ENCODE data around the gene KRT73. TPM values are rescaled to one million over a fixed set of nuclear protein-coding genes. Genes with fewer than 3 reads are reported as not detected.

KRT73 gene
- total RNA-seq, 2 donors from 2014 or later: 0.36 to 1.3 TPM

DNA sequence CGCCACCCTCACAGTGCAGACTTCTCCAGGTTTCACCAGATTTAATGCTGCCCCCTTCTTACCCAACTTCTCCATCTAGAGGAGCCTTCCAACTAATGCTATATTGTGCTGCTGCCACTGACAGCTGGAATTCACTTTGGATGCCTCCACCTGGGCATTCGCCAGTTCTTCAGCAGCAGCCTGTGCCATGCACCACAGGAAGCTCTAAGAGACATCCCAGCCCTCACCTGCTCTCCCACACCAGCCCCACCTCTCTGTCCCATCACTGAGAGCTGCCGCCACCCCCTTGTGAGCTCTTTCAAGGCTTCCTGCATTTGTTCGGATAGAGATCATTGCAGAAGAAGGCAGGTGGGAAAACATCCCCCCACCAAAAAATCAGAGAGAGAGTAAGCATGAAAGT lies 38.3 kb upstream of the KRT73 start:
- Mint-ChIP-seq H3K4me1 (ENCODE audit: low read depth) (no peaks in the 10 kb centered on the region), H3K27ac (no peak overlapping the region)

DNA sequence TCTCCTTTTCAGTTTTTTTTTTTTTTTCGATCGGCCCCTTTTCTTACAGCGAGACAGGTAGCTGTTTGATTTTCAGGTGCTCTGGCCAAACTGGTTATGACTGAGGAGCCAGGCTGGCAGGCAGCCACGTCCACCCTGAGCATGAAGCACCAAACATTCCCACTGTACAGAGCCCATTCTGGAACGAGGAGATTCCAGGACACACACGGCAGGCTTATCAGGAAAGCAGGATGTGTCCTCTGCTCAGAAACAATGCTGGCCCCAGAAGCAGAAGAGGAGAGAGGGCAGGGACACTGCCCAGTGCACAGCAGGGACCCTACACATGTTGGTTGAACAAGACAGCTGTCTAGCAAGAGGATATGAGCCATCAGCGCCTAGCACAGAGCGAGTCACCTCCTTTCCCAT lies 37.4 kb upstream of the KRT73 start:
- Mint-ChIP-seq H3K27ac (no peak overlapping the region), H3K4me3 (no peak overlapping the region), H3K27me3 (ENCODE audit: low read depth) (no peaks in the 10 kb centered on the region)

More for the DNA sequence above, 38.3 kb upstream of the KRT73 start:
- H3K9me3 Mint-ChIP-seq: no peaks in the 10 kb centered on the region
- H3K4me3 Mint-ChIP-seq: no peak overlapping the region
- H3K27me3 Mint-ChIP-seq (ENCODE audit: low read depth): no peaks in the 10 kb centered on the region
- DNase-seq (no peak), ATAC-seq (replicated peaks in 1 of 2) (no peak)
- no peaks in the 10 kb centered on the region for H3K36me3 Mint-ChIP-seq (ENCODE audit: insufficient read depth in 2 of 2)

DNA sequence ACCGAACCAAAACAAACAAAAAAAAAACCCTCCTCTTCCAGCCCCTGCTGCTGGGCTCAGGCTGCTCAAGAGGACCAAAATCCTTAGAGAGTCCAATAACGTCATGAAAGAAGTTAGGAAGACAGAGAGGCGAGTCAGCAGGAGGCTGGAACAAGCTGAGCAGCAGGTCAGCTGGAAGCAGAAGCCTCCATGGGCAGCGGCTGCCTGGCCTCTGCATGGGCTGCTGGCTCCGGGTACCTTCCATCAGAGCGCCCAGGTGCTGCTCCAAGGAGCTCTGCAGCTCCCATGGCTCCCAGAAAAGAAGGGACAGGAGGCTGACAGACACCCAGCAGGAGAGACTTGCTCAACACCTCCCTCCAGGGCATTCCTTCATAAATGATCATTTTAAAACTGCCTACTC lies 36.9 kb upstream of the KRT73 start:
- Mint-ChIP-seq H3K4me3 (no peak overlapping the region), H3K27me3 (ENCODE audit: low read depth) (no peaks in the 10 kb centered on the region), H3K36me3 (ENCODE audit: insufficient read depth in 2 of 2) (no peaks in the 10 kb centered on the region), H3K4me1 (ENCODE audit: low read depth) (no peaks in the 10 kb centered on the region), H3K9me3 (no peaks in the 10 kb centered on the region), H3K27ac (no peak overlapping the region)
- no peak for ATAC-seq (replicated peaks in 1 of 2)
- DNase-seq: no peak

More for the DNA sequence above, 37.4 kb upstream of the KRT73 start:
- DNase-seq (no peak), ATAC-seq (replicated peaks in 1 of 2) (no peak)
- Mint-ChIP-seq H3K4me1 (ENCODE audit: low read depth) (no peaks in the 10 kb centered on the region), H3K36me3 (ENCODE audit: insufficient read depth in 2 of 2) (no peaks in the 10 kb centered on the region), H3K9me3 (no peaks in the 10 kb centered on the region)

DNA sequence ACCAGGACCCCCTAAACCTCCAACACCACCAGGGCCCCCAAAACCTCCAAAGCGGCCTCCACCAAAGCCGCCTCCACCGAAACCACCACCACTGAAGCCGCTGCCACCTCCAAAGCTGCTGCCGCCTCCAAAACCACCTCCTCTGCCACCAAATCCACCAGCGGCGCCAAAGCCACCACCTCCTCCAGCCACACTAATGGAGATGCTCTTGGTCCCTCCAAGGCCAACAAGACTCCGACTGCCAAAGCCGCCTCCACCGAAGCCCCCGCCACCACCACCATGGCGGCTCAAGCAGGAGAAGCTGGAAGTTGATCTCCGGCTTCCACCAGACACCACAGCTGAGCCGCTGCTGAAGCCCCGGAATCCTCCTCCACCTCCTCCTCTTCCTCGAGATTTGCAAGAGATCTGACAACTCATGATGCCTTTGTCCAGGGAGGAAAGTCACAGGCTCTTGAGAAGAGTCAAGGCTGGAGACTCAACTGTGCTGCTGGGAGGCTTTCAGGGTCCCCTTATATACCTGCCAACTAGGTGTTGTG lies 33.4 kb upstream of the KRT73 start, which contains the start of gene KRT2:
TSS of gene KRT2 (minus strand) at position 486 of the 536 bp plus-strand sequence. CDS start at position 417, 69 bp downstream.
- no peak for ATAC-seq (replicated peaks in 1 of 2)
- Mint-ChIP-seq H3K27me3 (ENCODE audit: low read depth) (no peaks in the 10 kb centered on the region), H3K4me1 (ENCODE audit: low read depth) (peaks cover 6% of the 10 kb centered on the region), H3K27ac (no peak within 1 kb of the TSS), H3K9me3 (no peaks in the 10 kb centered on the region), H3K36me3 (ENCODE audit: insufficient read depth in 2 of 2) (no peaks in the 10 kb centered on the region), H3K4me3 (no peak within 1 kb of the TSS)
- no peak for DNase-seq

DNA sequence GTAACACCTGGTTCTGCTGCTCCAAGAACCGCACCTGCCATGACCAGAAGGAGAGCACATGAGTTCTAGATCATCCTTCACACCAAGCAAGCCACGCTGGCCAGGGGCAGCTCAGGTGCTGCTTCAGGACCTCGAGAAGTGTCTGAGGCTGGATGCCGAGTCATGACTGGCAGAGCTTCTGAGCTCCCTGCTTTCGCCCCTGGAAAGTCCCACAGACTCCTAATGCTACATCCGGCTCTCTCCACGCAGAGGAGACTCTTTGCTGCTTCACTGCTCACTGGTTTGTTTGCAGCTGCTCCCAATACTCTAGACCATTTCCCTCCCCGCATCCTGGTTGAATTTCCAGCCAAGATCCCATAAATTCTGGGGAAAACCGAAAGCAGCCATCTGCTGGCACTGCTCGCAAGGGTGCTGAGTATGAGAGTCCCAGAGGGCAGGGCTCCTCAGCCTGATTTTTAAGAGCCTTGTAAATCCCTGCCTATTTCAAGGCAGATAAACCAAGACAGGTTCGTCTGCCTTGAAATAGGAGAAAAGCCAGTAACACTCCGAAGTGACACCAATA lies 32.2 kb upstream of the KRT73 start:
- Mint-ChIP-seq H3K27ac (no peak overlapping the region), H3K9me3 (no peaks in the 10 kb centered on the region), H3K4me1 (ENCODE audit: low read depth) (peaks cover 18% of the 10 kb centered on the region), H3K4me3 (no peak overlapping the region), H3K36me3 (ENCODE audit: insufficient read depth in 2 of 2) (no peaks in the 10 kb centered on the region), H3K27me3 (ENCODE audit: low read depth) (no peaks in the 10 kb centered on the region)
- ATAC-seq (replicated peaks in 1 of 2) (no peak), DNase-seq (no peak)

DNA sequence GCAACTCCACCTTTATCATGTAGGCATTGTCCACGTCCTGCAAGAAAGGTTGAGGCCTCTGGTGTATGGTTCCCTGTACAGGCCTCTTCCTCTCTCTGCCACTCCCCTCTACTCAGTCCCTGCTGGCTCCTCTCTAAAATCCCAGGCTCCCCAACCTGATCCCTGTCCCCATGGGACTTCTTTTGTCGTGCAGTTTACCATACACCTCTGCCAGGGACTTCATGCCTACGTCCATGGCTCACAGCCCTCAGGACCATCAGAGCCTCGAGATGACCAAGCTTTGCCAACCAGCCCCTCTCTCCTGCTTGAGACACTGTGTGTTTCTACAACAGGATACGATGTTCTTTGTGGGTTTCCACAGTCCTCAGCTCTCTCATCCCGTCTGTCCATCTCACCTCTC lies 30.7 kb upstream of the KRT73 start:
- ATAC-seq (replicated peaks in 1 of 2): no peak
- H3K36me3 Mint-ChIP-seq (ENCODE audit: insufficient read depth in 2 of 2): no peaks in the 10 kb centered on the region
- no peak overlapping the region for H3K4me3 Mint-ChIP-seq
- H3K27me3 Mint-ChIP-seq (ENCODE audit: low read depth): no peaks in the 10 kb centered on the region
- H3K4me1 Mint-ChIP-seq (ENCODE audit: low read depth): peaks cover 31% of the 10 kb centered on the region
- H3K9me3 Mint-ChIP-seq: no peaks in the 10 kb centered on the region
- DNase-seq: no peak
- H3K27ac Mint-ChIP-seq: peak overlapping the region; percentile 26

DNA sequence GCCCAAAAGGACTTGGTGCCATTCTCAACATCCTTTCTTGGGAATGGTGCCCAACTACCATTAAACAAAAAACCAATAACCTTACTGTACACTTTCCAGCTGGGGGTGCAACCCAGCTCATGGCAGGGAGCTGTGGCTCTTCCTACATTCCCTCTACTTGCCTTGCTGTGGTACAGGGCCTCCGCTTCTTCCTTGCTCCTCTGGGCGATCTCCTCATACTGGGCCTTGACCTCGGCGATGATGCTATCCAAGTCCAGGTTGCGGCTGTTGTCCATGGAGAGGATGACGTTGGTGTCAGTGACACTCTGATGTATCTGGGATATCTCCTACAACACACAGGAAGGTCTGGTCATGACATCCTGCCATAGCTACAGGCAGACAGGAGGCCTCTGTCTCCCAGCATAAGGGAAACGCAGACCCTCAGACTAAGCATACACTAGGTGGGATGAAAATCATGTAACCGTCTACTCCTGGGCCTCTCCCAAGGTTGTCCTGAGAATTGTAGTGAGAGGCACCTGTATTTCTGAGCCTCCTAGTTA lies 29.7 kb upstream of the KRT73 start:
- no peak for DNase-seq

DNA sequence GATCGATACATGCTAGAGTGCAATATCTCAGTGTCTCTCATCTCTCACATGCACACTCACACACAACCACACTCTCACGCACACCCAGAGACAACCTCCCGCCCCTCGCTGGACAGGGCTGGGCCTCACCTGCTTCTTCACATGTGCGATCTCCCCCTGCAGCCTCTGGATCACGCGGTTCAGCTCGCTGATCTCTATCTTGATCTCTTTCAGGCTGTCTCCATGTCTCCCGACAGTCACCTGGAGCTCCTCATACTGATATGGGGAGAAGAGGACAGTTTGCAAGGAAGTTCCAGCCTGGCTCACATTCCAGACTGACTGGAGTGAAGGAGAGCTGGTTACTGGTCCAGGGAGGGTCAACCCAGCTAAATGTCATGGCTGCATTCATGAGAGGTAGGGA lies 29.2 kb upstream of the KRT73 start:
- H3K4me3 Mint-ChIP-seq: no peak overlapping the region
- no peak for ATAC-seq (replicated peaks in 1 of 2)
- no peak overlapping the region for H3K27ac Mint-ChIP-seq
- peaks cover 39% of the 10 kb centered on the region for H3K4me1 Mint-ChIP-seq (ENCODE audit: low read depth)
- H3K36me3 Mint-ChIP-seq (ENCODE audit: insufficient read depth in 2 of 2): no peaks in the 10 kb centered on the region
- no peaks in the 10 kb centered on the region for H3K27me3 Mint-ChIP-seq (ENCODE audit: low read depth)
- no peak for DNase-seq
- H3K9me3 Mint-ChIP-seq: no peaks in the 10 kb centered on the region

More for the DNA sequence above, 29.7 kb upstream of the KRT73 start:
- Mint-ChIP-seq H3K27ac (no peak overlapping the region), H3K27me3 (ENCODE audit: low read depth) (no peaks in the 10 kb centered on the region), H3K9me3 (no peaks in the 10 kb centered on the region), H3K36me3 (ENCODE audit: insufficient read depth in 2 of 2) (no peaks in the 10 kb centered on the region), H3K4me1 (ENCODE audit: low read depth) (peaks cover 36% of the 10 kb centered on the region), H3K4me3 (no peak overlapping the region)
- ATAC-seq (replicated peaks in 1 of 2): no peak

DNA sequence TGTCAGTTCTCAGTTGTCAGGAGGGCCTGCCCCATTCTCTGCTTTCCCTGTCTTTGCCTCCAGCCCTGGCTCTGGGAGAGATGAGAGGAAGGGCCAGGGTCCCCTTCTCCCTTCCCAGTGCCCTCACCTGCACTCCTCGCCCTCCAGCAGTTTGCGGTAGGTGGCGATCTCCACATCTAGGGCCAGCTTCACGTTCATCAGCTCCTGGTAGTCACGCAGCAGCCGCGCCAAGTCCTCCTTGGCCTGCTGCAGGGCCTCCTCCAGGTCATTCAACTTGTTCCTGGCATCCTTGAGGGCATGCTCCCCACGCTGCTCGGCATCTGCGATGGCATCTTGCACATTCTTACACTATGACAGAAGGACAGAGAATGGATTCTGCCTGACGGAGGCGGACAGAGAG lies 28.3 kb upstream of the KRT73 start:
- H3K9me3 Mint-ChIP-seq: no peaks in the 10 kb centered on the region
- H3K4me3 Mint-ChIP-seq: no peak overlapping the region
- H3K36me3 Mint-ChIP-seq (ENCODE audit: insufficient read depth in 2 of 2): no peaks in the 10 kb centered on the region
- DNase-seq: no peak
- H3K4me1 Mint-ChIP-seq (ENCODE audit: low read depth): peaks cover 44% of the 10 kb centered on the region
- no peak for ATAC-seq (replicated peaks in 1 of 2)
- H3K27ac Mint-ChIP-seq: no peak overlapping the region
- H3K27me3 Mint-ChIP-seq (ENCODE audit: low read depth): no peaks in the 10 kb centered on the region

DNA sequence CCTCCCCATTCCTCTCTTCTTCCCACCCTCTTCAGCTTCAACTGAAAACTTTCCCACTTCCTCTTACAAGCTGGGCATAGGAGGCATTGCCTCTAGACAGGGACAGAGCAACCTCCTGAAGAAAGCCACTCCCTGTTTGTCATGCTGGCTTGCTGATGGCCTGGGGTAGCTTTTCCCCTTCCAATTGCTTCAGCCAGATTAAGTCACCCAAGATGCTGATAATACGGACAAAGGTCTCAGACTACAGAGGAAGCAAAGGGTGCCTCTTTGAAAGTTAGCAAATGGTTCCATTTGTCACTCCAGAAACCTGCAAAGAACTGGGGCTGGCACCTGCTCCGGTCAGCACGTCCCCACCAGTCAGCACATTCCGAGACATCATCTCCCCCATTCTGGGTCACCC lies 27.6 kb upstream of the KRT73 start:
- Mint-ChIP-seq H3K9me3 (no peaks in the 10 kb centered on the region), H3K36me3 (ENCODE audit: insufficient read depth in 2 of 2) (no peaks in the 10 kb centered on the region), H3K27ac (peak overlapping the region; percentile 25), H3K4me1 (ENCODE audit: low read depth) (peaks cover 50% of the 10 kb centered on the region), H3K27me3 (ENCODE audit: low read depth) (no peaks in the 10 kb centered on the region), H3K4me3 (peak overlapping the region in 1 of 2 donors; percentile 1)
- DNase-seq (no peak), ATAC-seq (replicated peaks in 1 of 2) (no peak)

DNA sequence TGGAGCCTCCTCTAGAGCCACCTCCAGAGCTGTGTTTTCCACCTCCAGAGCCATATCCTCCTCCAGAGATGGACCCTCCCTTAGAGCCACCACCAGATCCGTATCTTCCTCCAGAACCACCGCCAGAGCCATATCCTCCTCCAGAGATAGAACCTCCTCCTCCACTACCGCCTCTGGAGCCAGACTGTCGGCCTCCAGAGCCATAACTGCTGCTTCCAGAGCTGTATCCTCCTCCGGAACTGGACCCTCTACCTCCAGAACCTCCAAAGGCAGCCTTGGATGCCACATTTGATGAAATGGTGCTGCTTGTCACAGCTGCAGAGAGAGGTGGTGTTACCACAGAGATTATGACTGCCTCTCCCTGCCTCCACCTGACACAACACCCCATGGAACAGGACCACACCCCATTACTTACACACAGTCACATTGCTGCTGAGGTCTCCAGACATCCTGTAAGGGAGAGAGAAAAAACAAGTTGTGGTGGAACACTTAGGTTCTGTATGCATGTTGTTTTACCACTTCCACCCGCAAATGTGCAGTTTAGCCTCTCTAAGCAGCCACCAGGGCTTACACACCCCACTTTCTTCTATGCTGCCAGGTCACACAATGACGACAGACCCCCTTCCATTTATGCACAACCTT lies 26.9 kb upstream of the KRT73 start:
- no peaks in the 10 kb centered on the region for H3K9me3 Mint-ChIP-seq
- peak overlapping the region; percentile 8 to 34 for H3K4me3 Mint-ChIP-seq
- peak overlapping the region; percentile 69 for H3K27ac Mint-ChIP-seq
- H3K27me3 Mint-ChIP-seq (ENCODE audit: low read depth): no peaks in the 10 kb centered on the region
- no peaks in the 10 kb centered on the region for H3K36me3 Mint-ChIP-seq (ENCODE audit: insufficient read depth in 2 of 2)
- peak; percentile 27 to 38 for DNase-seq
- peak; percentile 96 for ATAC-seq (replicated peaks in 1 of 2)
- H3K4me1 Mint-ChIP-seq (ENCODE audit: low read depth): peaks cover 51% of the 10 kb centered on the region

DNA sequence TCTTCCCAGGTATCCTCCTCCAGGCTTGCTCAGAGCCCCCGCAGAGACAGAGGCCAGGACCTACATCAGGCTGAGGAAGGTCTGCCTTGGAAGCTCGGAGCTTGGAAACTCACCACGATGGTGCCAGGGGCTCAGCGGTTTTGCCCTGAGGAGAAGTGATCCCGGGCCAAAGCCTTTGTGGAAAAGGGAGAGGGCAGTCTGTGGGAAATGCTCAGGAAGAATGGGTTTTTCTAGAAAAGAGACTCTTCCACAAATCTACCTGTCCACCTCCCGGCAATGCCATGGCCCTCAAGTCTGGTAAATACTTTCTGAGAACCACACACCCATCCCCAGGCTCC lies 25.7 kb upstream of the KRT73 start:
- DNase-seq (no peak), ATAC-seq (replicated peaks in 1 of 2) (no peak)
- peaks cover 45% of the 10 kb centered on the region for H3K4me1 Mint-ChIP-seq (ENCODE audit: low read depth)
- no peaks in the 10 kb centered on the region for H3K36me3 Mint-ChIP-seq (ENCODE audit: insufficient read depth in 2 of 2)
- no peak overlapping the region for H3K4me3 Mint-ChIP-seq
- no peaks in the 10 kb centered on the region for H3K9me3 Mint-ChIP-seq
- no peak overlapping the region for H3K27ac Mint-ChIP-seq
- no peaks in the 10 kb centered on the region for H3K27me3 Mint-ChIP-seq (ENCODE audit: low read depth)

DNA sequence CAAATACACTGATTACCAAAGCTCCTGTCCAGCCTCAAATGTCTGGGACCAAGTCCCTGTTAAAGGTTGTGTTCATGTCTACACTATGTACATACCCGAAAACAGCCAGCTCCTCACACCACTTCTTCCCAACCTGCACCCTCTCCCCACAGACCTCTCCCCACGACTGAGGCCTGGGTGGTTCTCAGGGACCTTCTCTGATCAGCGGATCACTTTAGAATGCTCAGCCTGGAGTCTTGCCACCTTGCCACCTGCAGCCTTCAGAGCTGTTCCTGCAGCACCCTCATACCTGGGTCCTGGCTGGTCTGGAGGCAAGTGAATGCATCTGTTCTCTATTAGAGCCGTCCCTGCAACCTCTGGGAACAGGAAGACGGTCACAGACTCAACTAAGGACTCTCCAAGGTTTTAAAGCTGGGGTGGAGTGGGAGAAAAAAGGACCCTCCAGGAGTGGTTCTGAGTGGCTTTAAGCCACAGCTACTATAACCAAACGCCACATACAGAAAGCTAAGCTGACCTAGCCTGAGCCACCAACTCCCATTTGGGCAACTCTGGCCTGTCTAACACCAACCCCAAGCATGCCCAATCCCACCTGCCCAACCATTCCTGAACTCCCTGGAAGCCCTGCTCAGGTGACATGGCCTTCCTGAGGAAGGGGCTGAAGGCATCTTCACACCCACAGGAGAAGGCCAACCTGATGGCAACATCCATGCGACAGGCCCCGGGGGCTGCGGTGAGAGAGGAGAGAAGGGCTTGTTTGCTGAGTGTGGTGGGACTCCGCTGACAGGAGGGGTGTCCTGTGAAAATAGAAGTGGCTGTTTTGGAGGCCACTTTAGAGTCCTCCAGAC lies 25.1 kb upstream of the KRT73 start:
- Mint-ChIP-seq H3K9me3 (no peaks in the 10 kb centered on the region), H3K36me3 (ENCODE audit: insufficient read depth in 2 of 2) (no peaks in the 10 kb centered on the region), H3K4me3 (no peak overlapping the region), H3K4me1 (ENCODE audit: low read depth) (peaks cover 45% of the 10 kb centered on the region), H3K27me3 (ENCODE audit: low read depth) (no peaks in the 10 kb centered on the region), H3K27ac (no peak overlapping the region)
- no peak for DNase-seq
- no peak for ATAC-seq (replicated peaks in 1 of 2)
